GM18858 (cell line): ENCODE measurements around the gene XRCC1.
"Not testable (repeated sequence)": the region's sequence is repeated elsewhere in the genome, so short reads cannot be mapped to it uniquely, and the experiment has no call there.

Experiments used
- ATAC-seq: cut with Tn5 transposase; IDR thresholded peaks from one replicate; pipeline ENCODE4 v1.9.1; 2021; ENCODE audit not compliant: unreplicated experiment

XRCC1 gene

GRCh38 chr19:43548706-43549105 lies 26.6 kb downstream of the XRCC1 start:
- no peak for ATAC-seq

GRCh38 chr19:43547926-43548325 lies 27.4 kb downstream of the XRCC1 start:
- not testable (repeated sequence) for ATAC-seq

- ATAC-seq: no peak
These were observed 28.7 kb downstream of the XRCC1 start for GRCh38 chr19:43546581-43546980.

- no peak for ATAC-seq
These were observed 29.3 kb downstream of the XRCC1 start for GRCh38 chr19:43545981-43546380.

GRCh38 chr19:43545276-43545675 lies 30.1 kb downstream of the XRCC1 start:
- no peak for ATAC-seq

- no peak for ATAC-seq
These were observed 31.2 kb downstream of the XRCC1 start for GRCh38 chr19:43544077-43544476.

- no peak for ATAC-seq
These were observed 33.2 kb downstream of the XRCC1 start for GRCh38 chr19:43541920-43542650.

- ATAC-seq: no peak
These were observed 34.9 kb downstream of the XRCC1 start for GRCh38 chr19:43540381-43540780.

GRCh38 chr19:43538922-43539321 lies 36.4 kb downstream of the XRCC1 start:
- no peak for ATAC-seq

GRCh38 chr19:43534816-43535761 lies 40.2 kb downstream of the XRCC1 start:
- no peak for ATAC-seq

GRCh38 chr19:43534305-43534815 lies 41.0 kb downstream of the XRCC1 start:
- ATAC-seq: no peak

- peak; percentile 38 for ATAC-seq
These were observed 41.6 kb downstream of the XRCC1 start for GRCh38 chr19:43533546-43534304.

- ATAC-seq: peak; percentile 42
These were observed 42.3 kb downstream of the XRCC1 start, which contains the start of gene ZNF575 for GRCh38 chr19:43532962-43533545. Gene ZNF575, plus strand, starts transcription at chr19:43533188. Its CDS starts 1,235 bp downstream, at chr19:43534423.

GRCh38 chr19:43532571-43532961 lies 42.8 kb downstream of the XRCC1 start:
- peak; percentile 12 for ATAC-seq

GRCh38 chr19:43527860-43528622 lies 47.3 kb downstream of the XRCC1 start:
- ATAC-seq: no peak

- ATAC-seq: peak; percentile 42
These were observed 48.2 kb downstream of the XRCC1 start, which contains the start of gene ETHE1 for GRCh38 chr19:43526884-43527859. Gene ETHE1, minus strand, starts transcription at chr19:43527201. Its CDS starts 24 bp downstream, at chr19:43527177.

- ATAC-seq: no peak
These were observed 49.2 kb downstream of the XRCC1 start for GRCh38 chr19:43525836-43526771.
